Mucosa of rectum (tissue), 2 donors: Measurements from ENCODE around the gene TDRD7.

Experiments
- H3K27ac ChIP-seq, 2 donors: one replicate each; pipeline ENCODE4 v1.7.0; 2013; ENCODE audit warnings: inconsistent platforms in 2 of 2, low read depth in 2 of 2, low read length in 2 of 2
- H3K27me3 ChIP-seq, 2 donors: one replicate each; pipeline ENCODE4 v1.7.0; 2013; ENCODE audit warnings: low read length in 2 of 2; ENCODE audit not compliant: control insufficient read depth in 2 of 2, insufficient read depth in 2 of 2
- H3K36me3 ChIP-seq, 2 donors: one replicate each; pipeline ENCODE4 v1.7.0; 2013; ENCODE audit warnings: low read length in 2 of 2; ENCODE audit not compliant: control insufficient read depth in 2 of 2, insufficient read depth in 2 of 2
- H3K4me1 ChIP-seq, 2 donors: one replicate each; pipeline ENCODE4 v1.7.0; 2013; ENCODE audit warnings: low read length in 2 of 2, mild to moderate bottlenecking in 1 of 2; ENCODE audit not compliant: control insufficient read depth in 2 of 2, insufficient read depth in 2 of 2
- H3K4me3 ChIP-seq, 2 donors: one replicate each; pipeline ENCODE4 v1.7.0; 2013; ENCODE audit warnings: low read length in 2 of 2
- H3K9ac ChIP-seq, 2 donors: one replicate each; pipeline ENCODE4 v1.7.0; 2013; ENCODE audit warnings: low read length in 2 of 2, low read depth in 1 of 2, mild to moderate bottlenecking in 1 of 2
- H3K9me3 ChIP-seq, 2 donors: one replicate each; pipeline ENCODE4 v1.7.0; 2013; ENCODE audit warnings: low read length in 2 of 2; ENCODE audit not compliant: control insufficient read depth in 2 of 2
- donor health status: healthy.
- donor health status: Normal muscosa, but diverticular disease.

Gene TDRD7

GRCh38 chr9:97368964-97369363 is 42.9 kb upstream of the TDRD7 start:
- peaks cover 0 to 8% of the 10 kb centered on the region in 2 donors for H3K4me1 ChIP-seq

GRCh38 chr9:97372580-97372979 is 39.3 kb upstream of the TDRD7 start:
- no peaks in the 10 kb centered on the region for H3K36me3 ChIP-seq
- H3K4me3 ChIP-seq: no peak overlapping the region
- H3K9me3 ChIP-seq: no peaks in the 10 kb centered on the region
- H3K9ac ChIP-seq: no peak overlapping the region
- H3K27ac ChIP-seq: no peak overlapping the region
- H3K27me3 ChIP-seq: no peaks in the 10 kb centered on the region
- H3K4me1 ChIP-seq: no peaks in the 10 kb centered on the region

More at GRCh38 chr9:97368964-97369363, 42.9 kb upstream of the TDRD7 start:
- Histone ChIP-seq H3K27ac (no peak overlapping the region), H3K9me3 (no peaks in the 10 kb centered on the region), H3K9ac (no peak overlapping the region), H3K27me3 (no peaks in the 10 kb centered on the region), H3K4me3 (no peak overlapping the region), H3K36me3 (peaks cover 0 to 5% of the 10 kb centered on the region in 2 donors)

- Histone ChIP-seq H3K4me1 (no peaks in the 10 kb centered on the region), H3K4me3 (no peak overlapping the region), H3K27me3 (no peaks in the 10 kb centered on the region), H3K36me3 (no peaks in the 10 kb centered on the region), H3K9ac (no peak overlapping the region), H3K27ac (no peak overlapping the region), H3K9me3 (no peaks in the 10 kb centered on the region)
Measured at GRCh38 chr9:97373331-97373730, 38.6 kb upstream of the TDRD7 start.

GRCh38 chr9:97374811-97375210 is 37.1 kb upstream of the TDRD7 start:
- Histone ChIP-seq H3K9ac (no peak overlapping the region), H3K4me1 (no peaks in the 10 kb centered on the region), H3K4me3 (no peak overlapping the region), H3K36me3 (no peaks in the 10 kb centered on the region), H3K27me3 (no peaks in the 10 kb centered on the region), H3K27ac (no peak overlapping the region), H3K9me3 (no peaks in the 10 kb centered on the region)

- H3K9ac ChIP-seq: no peak overlapping the region
- no peaks in the 10 kb centered on the region for H3K9me3 ChIP-seq
- H3K4me3 ChIP-seq: no peak overlapping the region
- no peak overlapping the region for H3K27ac ChIP-seq
- H3K27me3 ChIP-seq: no peaks in the 10 kb centered on the region
- H3K4me1 ChIP-seq: no peaks in the 10 kb centered on the region
- H3K36me3 ChIP-seq: no peaks in the 10 kb centered on the region
Measured at GRCh38 chr9:97376902-97377301, 35.0 kb upstream of the TDRD7 start.

GRCh38 chr9:97382099-97382718 is 29.7 kb upstream of the TDRD7 start:
- Histone ChIP-seq H3K4me3 (no peak overlapping the region), H3K36me3 (no peaks in the 10 kb centered on the region), H3K27me3 (no peaks in the 10 kb centered on the region), H3K4me1 (peaks cover 18 to 28% of the 10 kb centered on the region in 2 donors), H3K9me3 (no peaks in the 10 kb centered on the region), H3K9ac (no peak overlapping the region), H3K27ac (peak overlapping the region; percentile 34 to 47)

GRCh38 chr9:97384406-97385262 is 27.3 kb upstream of the TDRD7 start:
- H3K9me3 ChIP-seq: no peaks in the 10 kb centered on the region
- H3K4me1 ChIP-seq: peaks cover 19 to 31% of the 10 kb centered on the region in 2 donors
- H3K9ac ChIP-seq: no peak overlapping the region
- no peaks in the 10 kb centered on the region for H3K36me3 ChIP-seq
- H3K27ac ChIP-seq: no peak overlapping the region
- H3K27me3 ChIP-seq: no peaks in the 10 kb centered on the region
- no peak overlapping the region for H3K4me3 ChIP-seq

GRCh38 chr9:97385626-97386264 is 26.2 kb upstream of the TDRD7 start:
- Histone ChIP-seq H3K27me3 (no peaks in the 10 kb centered on the region), H3K27ac (peak overlapping the region; percentile 43 to 64), H3K9ac (no peak overlapping the region), H3K36me3 (no peaks in the 10 kb centered on the region), H3K4me1 (peaks cover 19 to 31% of the 10 kb centered on the region in 2 donors), H3K4me3 (no peak overlapping the region), H3K9me3 (no peaks in the 10 kb centered on the region)

GRCh38 chr9:97386265-97386633 is 25.6 kb upstream of the TDRD7 start:
- Histone ChIP-seq H3K9ac (no peak overlapping the region), H3K27ac (peak overlapping the region; percentile 34 to 43), H3K4me3 (no peak overlapping the region), H3K27me3 (no peaks in the 10 kb centered on the region), H3K4me1 (peaks cover 19 to 31% of the 10 kb centered on the region in 2 donors), H3K36me3 (no peaks in the 10 kb centered on the region), H3K9me3 (no peaks in the 10 kb centered on the region)
